ENCODE results near the gene PDZK1IP1.

GRCh38 chr1:47219590-47220220, 29.9 kb upstream of the PDZK1IP1 start:
- TF ChIP-seq MAX (IDR thresholded peaks at IDR 0.05): no peak
- no peak for TF ChIP-seq POLR2AphosphoS5 (IDR thresholded peaks at IDR 0.05; ENCODE audit: low read depth, low read length)
- no peak for TF ChIP-seq CTCF (IDR thresholded peaks at IDR 0.05 in 2 of 3, conservative IDR thresholded peaks at IDR 0.05 in 1 of 3; ENCODE audit: borderline replicate concordance in 1 of 3, insufficient read depth in 1 of 3, low read depth in 2 of 3, low read length in 2 of 3)
- TF ChIP-seq ZFX (IDR thresholded peaks at IDR 0.05): no peak
- TF ChIP-seq POLR2A (IDR thresholded peaks at IDR 0.05; ENCODE audit: borderline replicate concordance, extremely low read depth, insufficient read depth, insufficient read length): no peak
- no peak for TF ChIP-seq EGR1 (IDR thresholded peaks at IDR 0.05; ENCODE audit: low read depth)
- no peak for TF ChIP-seq ELF1 (IDR thresholded peaks at IDR 0.05; ENCODE audit: borderline replicate concordance, low read depth)
- TF ChIP-seq SIN3A (IDR thresholded peaks at IDR 0.05; ENCODE audit: low read depth): no peak
- TF ChIP-seq SP1 (IDR thresholded peaks at IDR 0.05; ENCODE audit: low read depth): no peak

Measured in HCT116 (cell line).